Glomerular visceral epithelial cell (primary cell): ENCODE data around the gene EIF3K.
"Not testable (repeated sequence)": the region's sequence is repeated elsewhere in the genome, so short reads cannot be mapped to it uniquely, and the experiment has no call there.

Experiments used
- DNase-seq: peaks from one replicate; pipeline ENCODE4 v3.0.0-alpha.2; 2016; ENCODE audit errors: extremely low spot score

The EIF3K gene

GRCh38 chr19:38618590-38619360, at the start of gene EIF3K:
EIF3K (plus strand) TSS chr19:38619188; CDS start chr19:38619269, 81 bp downstream.
- DNase-seq, result peak; percentile 99

GRCh38 chr19:38569368-38569983, 49.5 kb upstream of the EIF3K start:
- DNase-seq, result no peak

GRCh38 chr19:38571682-38572081, 47.3 kb upstream of the EIF3K start:
- no peak for DNase-seq

GRCh38 chr19:38577826-38578225, 41.2 kb upstream of the EIF3K start:
- DNase-seq, result no peak

- DNase-seq, result not testable (repeated sequence)
Observed at GRCh38 chr19:38579304-38579703, 39.7 kb upstream of the EIF3K start.

GRCh38 chr19:38580080-38580479, 38.9 kb upstream of the EIF3K start:
- no peak for DNase-seq

GRCh38 chr19:38583219-38583984, 35.6 kb upstream of the EIF3K start:
- DNase-seq, result no peak

- DNase-seq, result no peak
Observed at GRCh38 chr19:38583985-38584305, 35.0 kb upstream of the EIF3K start.

- no peak for DNase-seq
Observed at GRCh38 chr19:38587562-38587961, 31.4 kb upstream of the EIF3K start.

- no peak for DNase-seq
Observed at GRCh38 chr19:38588041-38588440, 30.9 kb upstream of the EIF3K start.

- no peak for DNase-seq
Observed at GRCh38 chr19:38592940-38593339, 26.0 kb upstream of the EIF3K start.

- no peak for DNase-seq
Observed at GRCh38 chr19:38596057-38596981, 22.7 kb upstream of the EIF3K start.

- no peak for DNase-seq
Observed at GRCh38 chr19:38597075-38597474, 21.9 kb upstream of the EIF3K start.

GRCh38 chr19:38599722-38600121, 19.3 kb upstream of the EIF3K start:
- no peak for DNase-seq

GRCh38 chr19:38602856-38603255, 16.1 kb upstream of the EIF3K start:
- not testable (repeated sequence) for DNase-seq

GRCh38 chr19:38606131-38606530, 12.9 kb upstream of the EIF3K start:
- DNase-seq, result no peak

GRCh38 chr19:38614289-38614688, 4.7 kb upstream of the EIF3K start:
- no peak for DNase-seq

GRCh38 chr19:38615007-38615581, 3.9 kb upstream of the EIF3K start:
- DNase-seq, result no peak

GRCh38 chr19:38616265-38616664, 2.7 kb upstream of the EIF3K start:
- DNase-seq, result no peak

- no peak for DNase-seq
Observed at GRCh38 chr19:38617283-38617763, 1.7 kb upstream of the EIF3K start.
